GM21717 (cell line): Measurements from ENCODE around the gene CNTN1.

Source experiments
- ATAC-seq: cut with Tn5 transposase; IDR thresholded peaks from one replicate; pipeline ENCODE4 v1.9.1; 2021; ENCODE audit warnings: mild to moderate bottlenecking, moderate library complexity; ENCODE audit not compliant: unreplicated experiment

Gene CNTN1

GRCh38 chr12:40768125-40768864 is 76.1 kb downstream of the CNTN1 start:
- ATAC-seq = no peak

GRCh38 chr12:40769846-40770245 is 77.6 kb downstream of the CNTN1 start:
- ATAC-seq = no peak

- no peak for ATAC-seq
These were observed 78.5 kb downstream of the CNTN1 start for GRCh38 chr12:40770781-40771180.

- no peak for ATAC-seq
These were observed 83.4 kb downstream of the CNTN1 start for GRCh38 chr12:40775661-40776060.

- ATAC-seq = no peak
These were observed 91.9 kb downstream of the CNTN1 start for GRCh38 chr12:40784102-40784501.

- ATAC-seq = no peak
These were observed 96.0 kb downstream of the CNTN1 start for GRCh38 chr12:40788276-40788675.

GRCh38 chr12:40792792-40793386 is 100.7 kb downstream of the CNTN1 start:
- ATAC-seq = no peak

GRCh38 chr12:40793471-40793870 is 101.2 kb downstream of the CNTN1 start:
- no peak for ATAC-seq

GRCh38 chr12:40794087-40794486 is 101.8 kb downstream of the CNTN1 start:
- ATAC-seq = no peak

GRCh38 chr12:40801082-40801481 is 108.8 kb downstream of the CNTN1 start:
- no peak for ATAC-seq

- ATAC-seq = no peak
These were observed 109.6 kb downstream of the CNTN1 start for GRCh38 chr12:40801861-40802260.

GRCh38 chr12:40802656-40803055 is 110.4 kb downstream of the CNTN1 start:
- no peak for ATAC-seq

- ATAC-seq = no peak
These were observed 127.3 kb downstream of the CNTN1 start for GRCh38 chr12:40819436-40820108.

GRCh38 chr12:40820794-40821484 is 128.7 kb downstream of the CNTN1 start:
- no peak for ATAC-seq

- ATAC-seq = no peak
These were observed 132.9 kb downstream of the CNTN1 start for GRCh38 chr12:40825156-40825555.

GRCh38 chr12:40827683-40828592 is 135.7 kb downstream of the CNTN1 start:
- no peak for ATAC-seq

GRCh38 chr12:40828593-40828990 is 136.4 kb downstream of the CNTN1 start:
- ATAC-seq = no peak

GRCh38 chr12:40829738-40830144 is 137.5 kb downstream of the CNTN1 start:
- ATAC-seq = no peak

GRCh38 chr12:40831916-40832315 is 139.7 kb downstream of the CNTN1 start:
- no peak for ATAC-seq

GRCh38 chr12:40832668-40833067 is 140.4 kb downstream of the CNTN1 start:
- ATAC-seq = no peak
